Transverse colon (tissue), 4 donors: Measurements from ENCODE around the gene RBM39. TPM values are rescaled to one million over a fixed set of nuclear protein-coding genes. Genes with fewer than 3 reads are reported as not detected.
"Not testable (repeated sequence)": the region's sequence is repeated elsewhere in the genome, so short reads cannot be mapped to it uniquely, and the experiment has no call there.

Source experiments
- DNase-seq: peaks from one replicate; pipeline ENCODE4 v3.0.0-alpha.2; 2019
- H3K27ac ChIP-seq, 4 donors: fragments of 200-600 bp; sonication (generic); 2 replicates each; pipeline ENCODE4 v1.5.1; 2016 to 2018; ENCODE audit warnings: inconsistent platforms in 4 of 4
- H3K27me3 ChIP-seq: fragments of 200-600 bp; sonication (generic); 2 replicates; pipeline ENCODE4 v1.5.1; 2017; ENCODE audit warnings: inconsistent platforms
- H3K36me3 ChIP-seq, 4 donors: fragments of 200-600 bp; sonication (generic); 2 replicates each; pipeline ENCODE4 v1.5.1; 2017 to 2019; ENCODE audit warnings: inconsistent platforms in 4 of 4
- H3K4me1 ChIP-seq, 4 donors: fragments of 200-600 bp; sonication (generic); 2 replicates each; pipeline ENCODE4 v1.5.1; 2017 to 2020; ENCODE audit warnings: inconsistent platforms in 4 of 4
- H3K4me3 ChIP-seq, 4 donors: fragments of 200-600 bp; sonication (generic); 1 replicate in 1 of 4; 2 replicates in 3 of 4; pipeline versions ENCODE4 v1.5.1 to v1.6.1; 2017 to 2019; ENCODE audit warnings: inconsistent platforms in 4 of 4
- H3K9me3 ChIP-seq, 2 donors: fragments of 200-600 bp; sonication (generic); 2 replicates each; pipeline ENCODE4 v1.5.1; 2017 to 2019; ENCODE audit warnings: inconsistent platforms in 2 of 2
- CTCF ChIP-seq, 5 experiments: fragments of 200-600 bp in 3 of 5; fragments of 450-650 bp in 2 of 5; sonication (generic) in 3 of 5; IDR thresholded peaks; 1 replicate in 2 of 5; 2 replicates in 3 of 5; pipeline ENCODE4 v1.5.1; 2016 to 2017; ENCODE audit warnings: antibody characterized with exemption in 5 of 5, inconsistent platforms in 3 of 5, mild to moderate bottlenecking in 2 of 5, moderate library complexity in 1 of 5
- EP300 ChIP-seq: sonication (generic); formaldehyde crosslinking; IDR thresholded peaks from one replicate; pipeline ENCODE4 v1.6.1; 2017; ENCODE audit warnings: antibody characterized with exemption, low read depth
- POLR2A ChIP-seq: fragments of 450-650 bp; IDR thresholded peaks from one replicate; pipeline ENCODE4 v1.6.1; 2016; ENCODE audit warnings: antibody characterized with exemption, mild to moderate bottlenecking, moderate library complexity
- POLR2AphosphoS5 ChIP-seq, 3 donors: sonication (generic); formaldehyde crosslinking; IDR thresholded peaks; one replicate each; pipeline ENCODE4 v1.6.1; 2016; ENCODE audit warnings: antibody characterized with exemption in 3 of 3
- WGBS, 2 donors: methylation state at CpG; one replicate each; pipeline ENCODE4 v1.1.5; 2018; ENCODE audit warnings: low coverage in 1 of 2; 5-methylcytosine and 5-hydroxymethylcytosine counted together
- in situ Hi-C, 4 donors: fragments of 200-750 bp; cut with MboI; loops; one replicate each; pipeline versions ENCODE4 v1.15.0 to v1.15.1; 2017; ENCODE audit warnings: low sequenced_read_pairs in 3 of 4, low pct_ligation_motif_present in 1 of 4, low pct_unique_long_range_greater_than_20kb in 1 of 4
- intact Hi-C: fragments of 100-400 bp; cut with DNase I; formaldehyde crosslinking; loops from one replicate; pipeline ENCODE4 v1.15.1; 2023; ENCODE audit warnings: low total_unique reads
- total RNA-seq, 4 donors: library from RNA; depleted of rRNA; stranded (reverse); fragments of >200 nt; gene quantifications; one replicate each; pipeline ENCODE4 v1.1.0, GENCODE V29; 2016

Gene RBM39
- total RNA-seq, 4 donors from 2014 or later = 264 to 721 (median 416) TPM

GRCh38 chr20:35686872-35687271, 55.2 kb downstream of the RBM39 start:
- H3K4me1 ChIP-seq, intact Hi-C loops, H3K9me3 ChIP-seq, H3K27ac ChIP-seq, DNase-seq, H3K4me3 ChIP-seq, in situ Hi-C loops, H3K27me3 ChIP-seq: not testable (repeated sequence)
- WGBS, 2 donors = 87 to 95% methylated on average over 9 to 11 of the region's 11 CpGs
- H3K36me3 ChIP-seq = peaks cover 0 to 36% (median 13%) of the 10 kb centered on the region in 4 donors
- peak in 1 of 5 experiments; percentile 3 for TF ChIP-seq CTCF (IDR thresholded peaks at IDR 0.05)

- H3K27ac ChIP-seq, H3K27me3 ChIP-seq, H3K4me1 ChIP-seq, DNase-seq, in situ Hi-C loops, H3K4me3 ChIP-seq, intact Hi-C loops, H3K9me3 ChIP-seq: not testable (repeated sequence)
- H3K36me3 ChIP-seq = peaks cover 0 to 34% (median 11%) of the 10 kb centered on the region in 4 donors
- WGBS, 2 donors = 90 to 97% methylated on average over 9 of the region's 9 CpGs
Observed at GRCh38 chr20:35685368-35685767, 56.7 kb downstream of the RBM39 start.

- Histone ChIP-seq H3K36me3 (peaks cover 0 to 9% (median 3%) of the 10 kb centered on the region in 4 donors), H3K4me1 (no peaks in the 10 kb centered on the region), H3K4me3 (no peak overlapping the region), H3K27ac (peak overlapping the region in 1 of 4 donors; percentile 1), H3K9me3 (no peaks in the 10 kb centered on the region), H3K27me3 (no peaks in the 10 kb centered on the region)
- WGBS, 2 donors = 86 to 92% methylated on average over 1 of the region's 1 CpG
- TF ChIP-seq POLR2AphosphoS5 (IDR thresholded peaks at IDR 0.05) (peak in 1 of 3 donors; percentile 32), CTCF (IDR thresholded peaks at IDR 0.05) (no peak), EP300 (no peak), POLR2A (no peak)
- intact Hi-C loops (no loop called here), in situ Hi-C loops (no loop called here)
- DNase-seq = no peak
Observed at GRCh38 chr20:35681960-35682359, 60.1 kb downstream of the RBM39 start.

- in situ Hi-C loops (no loop called here), intact Hi-C loops (no loop called here)
- WGBS, 2 donors = 60 to 71% methylated on average over 2 to 4 of the region's 4 CpGs
- H3K36me3 ChIP-seq = peaks cover 0 to 8% (median 3%) of the 10 kb centered on the region in 4 donors
- no peaks in the 10 kb centered on the region for H3K27me3 ChIP-seq
- H3K4me1 ChIP-seq = no peaks in the 10 kb centered on the region
- H3K4me3 ChIP-seq = no peak overlapping the region
- TF ChIP-seq POLR2AphosphoS5 (IDR thresholded peaks at IDR 0.05) (no peak), POLR2A (no peak), EP300 (no peak)
- H3K27ac ChIP-seq = no peak overlapping the region
- H3K9me3 ChIP-seq = no peaks in the 10 kb centered on the region
- no peak for DNase-seq
Observed at GRCh38 chr20:35680452-35681183, 61.4 kb downstream of the RBM39 start.

- TF ChIP-seq POLR2A (no peak), POLR2AphosphoS5 (IDR thresholded peaks at IDR 0.05) (no peak), EP300 (no peak), CTCF (IDR thresholded peaks at IDR 0.05) (no peak)
- Histone ChIP-seq H3K4me3 (no peak overlapping the region), H3K27me3 (no peaks in the 10 kb centered on the region), H3K27ac (no peak overlapping the region), H3K4me1 (no peaks in the 10 kb centered on the region), H3K36me3 (peaks cover 0 to 38% (median 19%) of the 10 kb centered on the region in 4 donors), H3K9me3 (no peaks in the 10 kb centered on the region)
- intact Hi-C loops = no loop called here
- in situ Hi-C loops = no loop called here
- 96 to 100% methylated on average over 2 to 8 of the region's 8 CpGs for WGBS, 2 donors
- no peak for DNase-seq
Observed at GRCh38 chr20:35674921-35675320, 67.1 kb downstream of the RBM39 start.
